SK-N-SH (cell line): ENCODE measurements around the gene PRDM7. TPM values are rescaled to one million over a fixed set of nuclear protein-coding genes. Genes with fewer than 3 reads are reported as not detected.

ENCODE experiments used
- CTCF ChIA-PET: fragments of 300-600, 350-600 bp; formaldehyde crosslinking; extraction: SDS; loops from one replicate; lab custom pipeline; 2021; lab: Yijun Ruan, JAX
- POLR2A ChIA-PET: fragments of 350-600 bp; sonication (Branson Sonifier 250); formaldehyde crosslinking; extraction: SDS; loops from one replicate; lab custom pipeline; 2020; ENCODE audit warnings: antibody characterized with exemption, inconsistent platforms; lab: Yijun Ruan, JAX
- DNase-seq: peaks from one replicate; pipeline ENCODE4 v3.0.0; 2012
- H2AFZ ChIP-seq: fragments of 200-600 bp; sonication (generic); 2 replicates; pipeline ENCODE4 v1.8.1; 2016; ENCODE audit warnings: antibody characterized with exemption, mild to moderate bottlenecking, low read depth
- H3F3A ChIP-seq: fragments of 200-600 bp; sonication (generic); replicated peaks from 2 replicates; pipeline ENCODE3; 2016; ENCODE audit warnings: antibody characterized with exemption, mild to moderate bottlenecking; ENCODE audit not compliant: insufficient read depth
- H3K27ac ChIP-seq, 2 experiments: fragments of 200-500 bp in 1 of 2; fragments of 200-600 bp in 1 of 2; sonication (Bioruptor generic) in 1 of 2; sonication (generic), shearing (Covaris generic) in 1 of 2; 2 replicates each; pipeline versions ENCODE4 v1.5.1 to v1.6.1; 2014 to 2016; ENCODE audit warnings: low read depth in 2 of 2, inconsistent platforms in 1 of 2, low read length in 1 of 2, mild to moderate bottlenecking in 1 of 2, mixed read lengths in 1 of 2
- H3K27me3 ChIP-seq: fragments of 200-600 bp; sonication (generic), shearing (Covaris generic); 2 replicates; pipeline ENCODE4 v1.6.1; 2016; ENCODE audit warnings: mixed run types; ENCODE audit not compliant: insufficient read depth
- H3K36me3 ChIP-seq, 2 experiments: fragments of 200-500 bp in 1 of 2; fragments of 200-600 bp in 1 of 2; sonication (Bioruptor generic) in 1 of 2; sonication (generic) in 1 of 2; replicated peaks in 1 of 2; 2 replicates each; pipeline versions ENCODE3 to v1.5.1; 2014 to 2016; ENCODE audit warnings: low read length in 1 of 2, mild to moderate bottlenecking in 1 of 2; ENCODE audit not compliant: insufficient read depth in 2 of 2, control insufficient read depth in 1 of 2
- H3K4me1 ChIP-seq, 2 experiments: fragments of 200-500 bp in 1 of 2; fragments of 200-600 bp in 1 of 2; sonication (Bioruptor generic) in 1 of 2; sonication (generic), shearing (Covaris generic) in 1 of 2; 2 replicates each; pipeline versions ENCODE4 v1.5.1 to v1.6.1; 2014 to 2016; ENCODE audit warnings: low read depth in 1 of 2, low read length in 1 of 2, mixed run types in 1 of 2; ENCODE audit not compliant: insufficient read depth in 2 of 2, control insufficient read depth in 1 of 2
- H3K4me2 ChIP-seq: fragments of 200-600 bp; sonication (generic), shearing (Covaris generic); 2 replicates; pipeline ENCODE4 v1.6.1; 2017; ENCODE audit warnings: mixed run types
- H3K4me3 ChIP-seq, 2 experiments: fragments of 200-500 bp in 1 of 2; fragments of 200-600 bp in 1 of 2; sonication (Bioruptor generic) in 1 of 2; sonication (generic), shearing (Covaris generic) in 1 of 2; 2 replicates each; pipeline versions ENCODE4 v1.5.1 to v1.8.1; 2014 to 2016; ENCODE audit warnings: low read depth in 2 of 2, inconsistent platforms in 1 of 2, low read length in 1 of 2, mild to moderate bottlenecking in 1 of 2, mixed read lengths in 1 of 2, moderate library complexity in 1 of 2
- H3K79me2 ChIP-seq: fragments of 200-600 bp; sonication (generic); 2 replicates; pipeline ENCODE4 v1.8.1; 2017; ENCODE audit warnings: mild to moderate bottlenecking; ENCODE audit not compliant: insufficient read depth
- H3K9ac ChIP-seq: fragments of 200-600 bp; sonication (generic); 2 replicates; pipeline ENCODE4 v1.6.1; 2017; ENCODE audit warnings: mixed run types
- H3K9me2 ChIP-seq: fragments of 200-600 bp; sonication (generic); 2 replicates; pipeline ENCODE4 v1.6.1; 2017; ENCODE audit warnings: mixed run types
- H3K9me3 ChIP-seq: fragments of 200-600 bp; sonication (generic); 2 replicates; pipeline ENCODE4 v1.6.1; 2017; ENCODE audit warnings: mixed run types, mild to moderate bottlenecking, moderate library complexity
- H4K20me1 ChIP-seq: fragments of 200-600 bp; sonication (generic); 2 replicates; pipeline ENCODE4 v1.6.1; 2017; ENCODE audit warnings: mild to moderate bottlenecking, mixed run types; ENCODE audit not compliant: insufficient read depth
- ELF1 ChIP-seq: IDR thresholded peaks from 2 replicates; pipeline ENCODE4 v1.4.0; 2012
- FOXM1 ChIP-seq: IDR thresholded peaks from 2 replicates; pipeline ENCODE4 v1.4.0; 2012; ENCODE audit warnings: low read depth, mild to moderate bottlenecking
- JUND ChIP-seq: IDR thresholded peaks from 2 replicates; pipeline ENCODE4 v1.4.0; 2012
- MEF2A ChIP-seq: IDR thresholded peaks from 2 replicates; pipeline ENCODE4 v1.4.0; 2012; ENCODE audit warnings: low read depth, borderline replicate concordance
- POLR2AphosphoS5 ChIP-seq: IDR thresholded peaks from 2 replicates; pipeline ENCODE4 v1.6.1; 2012; ENCODE audit warnings: low read depth, low read length
- WGBS: methylation state at CpG from one replicate; pipeline ENCODE4 v1.1.6; 2017; ENCODE audit warnings: low lambda C conversion rate; 5-methylcytosine and 5-hydroxymethylcytosine counted together
- polyA plus RNA-seq, 3 experiments: library from polyadenylated mRNA; depleted of rRNA; stranded (reverse); fragments of >200 nt; gene quantifications; 2 replicates each; pipeline ENCODE4 v1.2.3, GENCODE V29; 2012
- TF ChIP-seq, protein P1 (sequence below): fragments of 200-600 bp; sonication (generic); IDR thresholded peaks from 2 replicates; pipeline ENCODE4 v1.6.1; 2017; ENCODE audit warnings: antibody characterized with exemption, mild to moderate bottlenecking, moderate library complexity
- TF ChIP-seq, protein P2 (sequence below): IDR thresholded peaks from 2 replicates; pipeline ENCODE4; 2012
- TF ChIP-seq, protein P3 (sequence below): IDR thresholded peaks from 2 replicates; pipeline ENCODE4 v1.4.0; 2012; ENCODE audit warnings: low read depth, borderline replicate concordance
- TF ChIP-seq, protein P4 (sequence below): IDR thresholded peaks from 2 replicates; pipeline ENCODE4 v1.6.1; 2012; ENCODE audit warnings: mild to moderate bottlenecking, low read depth, low read length, moderate library complexity

Gene PRDM7
- polyA plus RNA-seq, 1 of the 3 experiments (the other 2 are of a cell fraction), result not detected

DNA sequence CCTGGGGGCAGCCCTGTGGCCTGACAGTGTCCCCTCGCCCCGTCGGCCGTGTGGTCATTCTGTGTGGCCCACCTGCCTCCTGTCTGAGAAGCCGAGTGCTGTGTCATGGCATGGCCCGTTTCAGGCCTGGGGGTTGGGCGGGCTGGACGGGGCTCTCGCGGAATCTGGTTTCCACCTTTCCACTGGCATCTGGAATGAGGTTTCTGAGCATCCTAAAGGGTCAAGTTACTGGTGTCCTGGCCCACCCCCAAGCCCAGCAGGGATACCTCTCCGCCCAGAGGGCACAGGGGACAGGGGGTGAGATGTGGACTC, 65.7 kb downstream of the PRDM7 start:
- Histone ChIP-seq H3K36me3 (peaks cover 0 to under 1% of the 10 kb centered on the region in 2 experiments), H3K4me3 (no peak overlapping the region), H3K4me2 (no peak overlapping the region), H3K27me3 (no peaks in the 10 kb centered on the region), H3K9ac (no peak overlapping the region), H3K9me3 (no peaks in the 10 kb centered on the region), H3F3A (no peaks in the 10 kb centered on the region), H4K20me1 (no peaks in the 10 kb centered on the region), H2AFZ (no peak overlapping the region), H3K9me2 (no peaks in the 10 kb centered on the region), H3K79me2 (no peaks in the 10 kb centered on the region), H3K4me1 (peaks cover 0 to 17% of the 10 kb centered on the region in 2 experiments; a peak in 1 of 4 replicates), H3K27ac (peak overlapping the region in 1 of 2 experiments; percentile 58; a peak in 1 of 4 replicates)
- WGBS, result 90% methylated on average over 8 of the region's 11 CpGs
- DNase-seq, result no peak
- ChIA-PET CTCF (interaction anchor here (1.5 to 2.3 kb wide), 3 partner anchors 8 to 71 kb away, joined by 4 to 12 read pairs (median 5); partner anchors contain the start of gene DBNDD1), POLR2A (interaction anchor here (1.4 kb wide), 1 partner anchor 11 kb away, joined by 5 read pairs; no protein-coding TSS in a partner anchor)
- TF ChIP-seq, protein P1, sequence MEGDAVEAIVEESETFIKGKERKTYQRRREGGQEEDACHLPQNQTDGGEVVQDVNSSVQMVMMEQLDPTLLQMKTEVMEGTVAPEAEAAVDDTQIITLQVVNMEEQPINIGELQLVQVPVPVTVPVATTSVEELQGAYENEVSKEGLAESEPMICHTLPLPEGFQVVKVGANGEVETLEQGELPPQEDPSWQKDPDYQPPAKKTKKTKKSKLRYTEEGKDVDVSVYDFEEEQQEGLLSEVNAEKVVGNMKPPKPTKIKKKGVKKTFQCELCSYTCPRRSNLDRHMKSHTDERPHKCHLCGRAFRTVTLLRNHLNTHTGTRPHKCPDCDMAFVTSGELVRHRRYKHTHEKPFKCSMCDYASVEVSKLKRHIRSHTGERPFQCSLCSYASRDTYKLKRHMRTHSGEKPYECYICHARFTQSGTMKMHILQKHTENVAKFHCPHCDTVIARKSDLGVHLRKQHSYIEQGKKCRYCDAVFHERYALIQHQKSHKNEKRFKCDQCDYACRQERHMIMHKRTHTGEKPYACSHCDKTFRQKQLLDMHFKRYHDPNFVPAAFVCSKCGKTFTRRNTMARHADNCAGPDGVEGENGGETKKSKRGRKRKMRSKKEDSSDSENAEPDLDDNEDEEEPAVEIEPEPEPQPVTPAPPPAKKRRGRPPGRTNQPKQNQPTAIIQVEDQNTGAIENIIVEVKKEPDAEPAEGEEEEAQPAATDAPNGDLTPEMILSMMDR, result no peak
- TF ChIP-seq, protein P2, sequence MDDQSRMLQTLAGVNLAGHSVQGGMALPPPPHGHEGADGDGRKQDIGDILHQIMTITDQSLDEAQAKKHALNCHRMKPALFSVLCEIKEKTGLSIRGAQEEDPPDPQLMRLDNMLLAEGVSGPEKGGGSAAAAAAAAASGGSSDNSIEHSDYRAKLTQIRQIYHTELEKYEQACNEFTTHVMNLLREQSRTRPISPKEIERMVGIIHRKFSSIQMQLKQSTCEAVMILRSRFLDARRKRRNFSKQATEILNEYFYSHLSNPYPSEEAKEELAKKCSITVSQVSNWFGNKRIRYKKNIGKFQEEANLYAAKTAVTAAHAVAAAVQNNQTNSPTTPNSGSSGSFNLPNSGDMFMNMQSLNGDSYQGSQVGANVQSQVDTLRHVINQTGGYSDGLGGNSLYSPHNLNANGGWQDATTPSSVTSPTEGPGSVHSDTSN, result no peak
- TF ChIP-seq, protein P3, sequence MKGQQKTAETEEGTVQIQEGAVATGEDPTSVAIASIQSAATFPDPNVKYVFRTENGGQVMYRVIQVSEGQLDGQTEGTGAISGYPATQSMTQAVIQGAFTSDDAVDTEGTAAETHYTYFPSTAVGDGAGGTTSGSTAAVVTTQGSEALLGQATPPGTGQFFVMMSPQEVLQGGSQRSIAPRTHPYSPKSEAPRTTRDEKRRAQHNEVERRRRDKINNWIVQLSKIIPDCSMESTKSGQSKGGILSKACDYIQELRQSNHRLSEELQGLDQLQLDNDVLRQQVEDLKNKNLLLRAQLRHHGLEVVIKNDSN, result no peak
- TF ChIP-seq FOXM1, result no peak
- TF ChIP-seq MEF2A, result no peak
- TF ChIP-seq POLR2AphosphoS5, result no peak
- no peak for TF ChIP-seq ELF1
- TF ChIP-seq, protein P4, sequence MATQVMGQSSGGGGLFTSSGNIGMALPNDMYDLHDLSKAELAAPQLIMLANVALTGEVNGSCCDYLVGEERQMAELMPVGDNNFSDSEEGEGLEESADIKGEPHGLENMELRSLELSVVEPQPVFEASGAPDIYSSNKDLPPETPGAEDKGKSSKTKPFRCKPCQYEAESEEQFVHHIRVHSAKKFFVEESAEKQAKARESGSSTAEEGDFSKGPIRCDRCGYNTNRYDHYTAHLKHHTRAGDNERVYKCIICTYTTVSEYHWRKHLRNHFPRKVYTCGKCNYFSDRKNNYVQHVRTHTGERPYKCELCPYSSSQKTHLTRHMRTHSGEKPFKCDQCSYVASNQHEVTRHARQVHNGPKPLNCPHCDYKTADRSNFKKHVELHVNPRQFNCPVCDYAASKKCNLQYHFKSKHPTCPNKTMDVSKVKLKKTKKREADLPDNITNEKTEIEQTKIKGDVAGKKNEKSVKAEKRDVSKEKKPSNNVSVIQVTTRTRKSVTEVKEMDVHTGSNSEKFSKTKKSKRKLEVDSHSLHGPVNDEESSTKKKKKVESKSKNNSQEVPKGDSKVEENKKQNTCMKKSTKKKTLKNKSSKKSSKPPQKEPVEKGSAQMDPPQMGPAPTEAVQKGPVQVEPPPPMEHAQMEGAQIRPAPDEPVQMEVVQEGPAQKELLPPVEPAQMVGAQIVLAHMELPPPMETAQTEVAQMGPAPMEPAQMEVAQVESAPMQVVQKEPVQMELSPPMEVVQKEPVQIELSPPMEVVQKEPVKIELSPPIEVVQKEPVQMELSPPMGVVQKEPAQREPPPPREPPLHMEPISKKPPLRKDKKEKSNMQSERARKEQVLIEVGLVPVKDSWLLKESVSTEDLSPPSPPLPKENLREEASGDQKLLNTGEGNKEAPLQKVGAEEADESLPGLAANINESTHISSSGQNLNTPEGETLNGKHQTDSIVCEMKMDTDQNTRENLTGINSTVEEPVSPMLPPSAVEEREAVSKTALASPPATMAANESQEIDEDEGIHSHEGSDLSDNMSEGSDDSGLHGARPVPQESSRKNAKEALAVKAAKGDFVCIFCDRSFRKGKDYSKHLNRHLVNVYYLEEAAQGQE, result no peak
- no peak for TF ChIP-seq JUND
